B cell (primary cell): ENCODE measurements around the gene BABAM1. TPM values are rescaled to one million over a fixed set of nuclear protein-coding genes. Genes with fewer than 3 reads are reported as not detected.
A peak's percentile ranks its signal among the peaks of the same experiment; 100 is the strongest.

Source experiments
- ATAC-seq: fragments of 200-7000 bp; cut with Tn5 transposase; one replicate; pipeline ENCODE4 v1.10.0; 2021; ENCODE audit warnings: low read depth, mild to moderate bottlenecking, moderate number of reproducible peaks, moderate library complexity
- CTCF ChIA-PET: fragments of 350-600 bp; sonication (Branson Sonifier 250); formaldehyde crosslinking; loops from one replicate; lab custom pipeline; 2021; ENCODE audit warnings: antibody characterized with exemption, inconsistent platforms; lab: Charles Lee
- POLR2A ChIA-PET: fragments of 350-600 bp; sonication (Branson Sonifier 250); formaldehyde crosslinking; loops from one replicate; lab custom pipeline; 2021; ENCODE audit warnings: antibody characterized with exemption; lab: Charles Lee
- DNase-seq: peaks from one replicate; pipeline ENCODE4 v3.0.0; 2013
- H2AFZ ChIP-seq: 2 replicates; pipeline ENCODE4 v1.6.1; 2012; ENCODE audit warnings: mild to moderate bottlenecking, low read depth, low read length; ENCODE audit not compliant: insufficient read depth, poor library complexity, severe bottlenecking
- H3K27ac ChIP-seq, 2 donors: 1 replicate in 1 of 2; 2 replicates in 1 of 2; pipeline ENCODE4 v1.5.1; 2012 to 2013; ENCODE audit warnings: low read length in 2 of 2, mild to moderate bottlenecking in 2 of 2, moderate library complexity in 1 of 2
- H3K27me3 ChIP-seq, 4 experiments: fragments of 200-600 bp in 1 of 4; sonication (generic) in 1 of 4; replicated peaks in 1 of 4; 1 replicate in 2 of 4; 2 replicates in 2 of 4; pipeline versions ENCODE4 v1.6.1 to v1.7.0; 2013 to 2016; ENCODE audit warnings: low read length in 3 of 4, mild to moderate bottlenecking in 2 of 4, mixed read lengths in 1 of 4, moderate library complexity in 1 of 4; ENCODE audit not compliant: insufficient read depth in 4 of 4, control insufficient read depth in 3 of 4; ENCODE audit errors: control extremely low read depth in 1 of 4
- H3K36me3 ChIP-seq, 2 experiments: replicated peaks in 1 of 2; 1 replicate in 1 of 2; 2 replicates in 1 of 2; pipeline versions ENCODE4 v1.6.1 to v1.7.1; 2013; ENCODE audit warnings: low read length in 1 of 2; ENCODE audit not compliant: insufficient read depth in 2 of 2, control insufficient read depth in 1 of 2; ENCODE audit errors: control extremely low read depth in 1 of 2, extremely low read depth in 1 of 2
- H3K4me1 ChIP-seq, 2 donors: fragments of 200-600 bp in 1 of 2; sonication (generic) in 1 of 2; 1 replicate in 1 of 2; 2 replicates in 1 of 2; pipeline versions ENCODE4 v1.5.1 to v1.6.1; 2013 to 2017; ENCODE audit warnings: low read length in 2 of 2; ENCODE audit not compliant: control insufficient read depth in 2 of 2, insufficient read depth in 2 of 2
- H3K4me2 ChIP-seq: replicated peaks from 2 replicates; pipeline ENCODE3; 2012; ENCODE audit warnings: mild to moderate bottlenecking, low read depth, low read length; ENCODE audit not compliant: poor library complexity, severe bottlenecking
- H3K4me3 ChIP-seq, 5 experiments: fragments of 200-600 bp in 1 of 5; sonication (generic) in 1 of 5; 1 replicate in 3 of 5; 2 replicates in 2 of 5; pipeline versions ENCODE4 v1.5.1 to v1.7.0; 2011 to 2016; ENCODE audit warnings: low read length in 4 of 5, mild to moderate bottlenecking in 4 of 5, low read depth in 2 of 5, control low read depth in 1 of 5, moderate library complexity in 1 of 5; ENCODE audit not compliant: insufficient read depth in 1 of 5; ENCODE audit errors: control extremely low read depth in 1 of 5, extremely low read depth in 1 of 5
- H3K79me2 ChIP-seq: fragments of 200-600 bp; sonication (generic); one replicate; pipeline ENCODE4 v1.6.0; 2016; ENCODE audit warnings: low read length; ENCODE audit not compliant: control insufficient read depth, insufficient read depth
- H3K9ac ChIP-seq: fragments of 200-600 bp; sonication (generic); 2 replicates; pipeline ENCODE4 v1.6.1; 2017; ENCODE audit warnings: mild to moderate bottlenecking, low read length, moderate library complexity
- H3K9me3 ChIP-seq, 3 donors: one replicate each; pipeline versions ENCODE4 v1.6.1 to v1.7.1; 2013; ENCODE audit warnings: low read length in 2 of 3; ENCODE audit not compliant: control insufficient read depth in 2 of 3, insufficient read depth in 1 of 3; ENCODE audit errors: control extremely low read depth in 1 of 3
- H4K20me1 ChIP-seq: 2 replicates; pipeline ENCODE4 v1.6.0; 2012; ENCODE audit warnings: mild to moderate bottlenecking, low read length; ENCODE audit not compliant: insufficient read depth, control insufficient read depth, poor library complexity, severe bottlenecking
- H3K27ac Mint-ChIP-seq: one replicate; pipeline ENCODE4 v1.8.0; 2021; ENCODE audit warnings: mixed read lengths
- H3K27me3 Mint-ChIP-seq: one replicate; pipeline ENCODE4 v1.8.0; 2021; ENCODE audit warnings: mixed read lengths
- H3K4me1 Mint-ChIP-seq: one replicate; pipeline ENCODE4 v1.8.0; 2021; ENCODE audit warnings: mixed read lengths
- H3K4me3 Mint-ChIP-seq: one replicate; pipeline ENCODE4 v1.8.0; 2021; ENCODE audit warnings: mixed read lengths
- H3K9me3 Mint-ChIP-seq: one replicate; pipeline ENCODE4 v1.8.0; 2022; ENCODE audit warnings: mixed read lengths; ENCODE audit not compliant: insufficient read depth
- EZH2 ChIP-seq: IDR thresholded peaks from 2 replicates; pipeline ENCODE4 v1.6.1; 2012; ENCODE audit warnings: borderline replicate concordance, low read depth, mild to moderate bottlenecking, moderate library complexity, low read length; ENCODE audit not compliant: insufficient read depth, poor library complexity, severe bottlenecking
- WGBS: methylation state at CpG from one replicate; pipeline ENCODE4 v1.1.5; 2013; ENCODE audit warnings: missing lambda C conversion rate; ENCODE audit not compliant: insufficient coverage; 5-methylcytosine and 5-hydroxymethylcytosine counted together
- intact Hi-C: fragments of 100-400 bp; cut with micrococcal nuclease; formaldehyde crosslinking; loops from one replicate; pipeline ENCODE4 v1.10.0; 2022
- polyA plus RNA-seq: library from polyadenylated mRNA; depleted of rRNA; stranded (reverse); fragments of >200 nt; gene quantifications from 2 replicates; pipeline ENCODE4 v1.2.3, GENCODE V29; 2012
- total RNA-seq, 2 donors: library from RNA; stranded (reverse); fragments of 120-200 nt in 1 of 2; gene quantifications; 1 replicate in 1 of 2; 2 replicates in 1 of 2; pipeline versions ENCODE4 v1.2.3 to v1.2.4, GENCODE V29; 2013 to 2022
- TF ChIP-seq, protein P1 (sequence below): fragments of 200-600 bp; IDR thresholded peaks from one replicate; pipeline ENCODE4 v1.8.0; 2022; ENCODE audit warnings: antibody characterized with exemption, mild to moderate bottlenecking

BABAM1 gene
- total and polyA plus RNA-seq, 2 donors (not counting 1 experiment from before 2014, with no cell fraction given) = 105 to 129 TPM

DNA sequence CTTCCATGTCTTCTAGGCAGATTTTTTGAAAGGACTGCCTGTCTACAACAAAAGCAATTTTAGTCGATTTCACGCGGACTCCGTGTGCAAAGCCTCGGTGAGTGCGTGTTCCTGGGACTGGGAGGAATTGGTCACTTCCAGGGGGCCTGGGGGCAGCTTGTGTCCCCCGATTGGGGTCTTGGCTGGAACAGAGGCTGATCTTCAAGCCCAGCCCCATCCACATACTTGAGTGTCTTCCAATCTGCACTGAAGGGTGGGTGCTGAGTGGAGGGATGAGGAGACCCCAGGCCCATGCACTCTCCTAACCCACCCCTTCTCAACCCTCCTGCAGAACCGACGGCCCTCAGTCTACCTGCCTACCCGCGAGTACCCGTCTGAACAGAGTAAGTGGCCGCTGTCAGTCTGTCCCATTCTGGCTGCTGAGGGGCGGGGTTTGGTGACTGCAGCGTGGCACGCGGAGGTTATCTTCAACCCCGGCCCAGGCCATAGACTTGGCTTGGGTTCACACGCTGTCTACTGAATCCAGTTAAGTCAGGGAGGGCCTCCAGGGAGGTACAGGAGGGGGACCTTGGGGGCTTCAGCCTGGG lies 46.9 kb downstream of the BABAM1 start:
- ChIA-PET CTCF (interaction anchor here (0.6 kb wide), 1 partner anchor 1163 kb away, joined by 5 read pairs; no protein-coding TSS in a partner anchor), POLR2A (no interaction called here)
- Histone ChIP-seq H3K9ac (no peak overlapping the region), H3K36me3 (peaks cover 0 to 25% of the 10 kb centered on the region in 2 experiments), H3K27me3 (no peaks in the 10 kb centered on the region), H3K4me3 (no peak overlapping the region), H3K4me1 (peaks cover 9 to 13% of the 10 kb centered on the region in 2 donors), H4K20me1 (peaks cover 67% of the 10 kb centered on the region), H3K79me2 (peaks cover 50% of the 10 kb centered on the region), H3K4me2 (no peak overlapping the region), H3K27ac (no peak overlapping the region), H3K9me3 (no peaks in the 10 kb centered on the region), H2AFZ (no peak overlapping the region)
- TF ChIP-seq, protein P1, sequence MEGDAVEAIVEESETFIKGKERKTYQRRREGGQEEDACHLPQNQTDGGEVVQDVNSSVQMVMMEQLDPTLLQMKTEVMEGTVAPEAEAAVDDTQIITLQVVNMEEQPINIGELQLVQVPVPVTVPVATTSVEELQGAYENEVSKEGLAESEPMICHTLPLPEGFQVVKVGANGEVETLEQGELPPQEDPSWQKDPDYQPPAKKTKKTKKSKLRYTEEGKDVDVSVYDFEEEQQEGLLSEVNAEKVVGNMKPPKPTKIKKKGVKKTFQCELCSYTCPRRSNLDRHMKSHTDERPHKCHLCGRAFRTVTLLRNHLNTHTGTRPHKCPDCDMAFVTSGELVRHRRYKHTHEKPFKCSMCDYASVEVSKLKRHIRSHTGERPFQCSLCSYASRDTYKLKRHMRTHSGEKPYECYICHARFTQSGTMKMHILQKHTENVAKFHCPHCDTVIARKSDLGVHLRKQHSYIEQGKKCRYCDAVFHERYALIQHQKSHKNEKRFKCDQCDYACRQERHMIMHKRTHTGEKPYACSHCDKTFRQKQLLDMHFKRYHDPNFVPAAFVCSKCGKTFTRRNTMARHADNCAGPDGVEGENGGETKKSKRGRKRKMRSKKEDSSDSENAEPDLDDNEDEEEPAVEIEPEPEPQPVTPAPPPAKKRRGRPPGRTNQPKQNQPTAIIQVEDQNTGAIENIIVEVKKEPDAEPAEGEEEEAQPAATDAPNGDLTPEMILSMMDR = no peak
- no peak for TF ChIP-seq EZH2
- no peaks in the 10 kb centered on the region for H3K27me3 Mint-ChIP-seq
- ATAC-seq = no peak
- H3K9me3 Mint-ChIP-seq = no peaks in the 10 kb centered on the region
- H3K27ac Mint-ChIP-seq = no peak overlapping the region
- WGBS = 99% methylated on average over 18 of the region's 19 CpGs
- intact Hi-C loops = no loop called here
- no peak overlapping the region for H3K4me3 Mint-ChIP-seq
- H3K4me1 Mint-ChIP-seq = peaks cover 18% of the 10 kb centered on the region
- peak; percentile 13 for DNase-seq

DNA sequence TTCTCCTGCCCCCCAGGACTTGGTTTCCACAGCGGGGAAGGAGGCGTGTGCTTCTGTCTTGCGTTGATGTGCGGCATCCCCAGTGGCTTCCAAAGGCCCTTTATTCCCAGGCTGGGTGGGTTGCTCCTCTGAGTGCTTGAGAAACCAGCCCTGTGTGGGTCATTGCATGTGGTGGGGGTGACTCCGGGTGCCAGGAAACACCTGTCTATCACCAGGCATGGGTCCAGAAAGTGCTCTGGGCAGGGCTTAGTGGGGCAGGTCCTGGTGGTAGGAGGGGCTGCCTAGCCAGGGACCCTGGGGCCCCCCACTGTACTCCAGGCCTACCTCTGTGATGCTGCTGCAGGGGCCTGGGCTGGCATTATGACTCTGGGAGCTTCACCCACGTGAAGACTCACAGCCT lies 51.7 kb downstream of the BABAM1 start:
- no peak overlapping the region for H3K27ac Mint-ChIP-seq
- TF ChIP-seq, protein P1 = no peak
- no peak for TF ChIP-seq EZH2
- Histone ChIP-seq H3K4me2 (no peak overlapping the region), H3K4me3 (no peak overlapping the region), H4K20me1 (peaks cover 43% of the 10 kb centered on the region), H3K27me3 (no peaks in the 10 kb centered on the region), H3K9ac (no peak overlapping the region), H3K4me1 (peaks cover 0 to 2% of the 10 kb centered on the region in 2 donors), H2AFZ (no peak overlapping the region), H3K27ac (no peak overlapping the region), H3K9me3 (no peaks in the 10 kb centered on the region), H3K79me2 (peaks cover 10% of the 10 kb centered on the region), H3K36me3 (peaks cover 0 to 30% of the 10 kb centered on the region in 2 experiments)
- H3K4me1 Mint-ChIP-seq = no peaks in the 10 kb centered on the region
- no peaks in the 10 kb centered on the region for H3K27me3 Mint-ChIP-seq
- no peak for DNase-seq
- POLR2A ChIA-PET = interaction anchor here (0.6 to 0.7 kb wide), 2 partner anchors 13 to 14 kb away, joined by 5 read pairs; no protein-coding TSS in a partner anchor
- no peaks in the 10 kb centered on the region for H3K9me3 Mint-ChIP-seq
- CTCF ChIA-PET = no interaction called here
- intact Hi-C loops = no loop called here
- 72% methylated on average over 5 of the region's 6 CpGs for WGBS
- no peak overlapping the region for H3K4me3 Mint-ChIP-seq
- no peak for ATAC-seq
